Stimulated activated CD8-positive, alpha-beta memory T cell treated with anti-CD3 and anti-CD28 coated beads, Interleukin-2, amount 100 ng/mL, for 1 hour (primary cell): ENCODE data around the gene DAG1.
"Not testable (repeated sequence)": the region's sequence is repeated elsewhere in the genome, so short reads cannot be mapped to it uniquely, and the experiment has no call there.

Experiments used
- DNase-seq, 2 donors: peaks; one replicate each; pipeline ENCODE4 v3.0.0-alpha.2; 2020; ENCODE audit warnings: low read depth in 2 of 2

The DAG1 gene

GRCh38 chr3:49470714-49471420 lies 800 bp downstream of the DAG1 start:
- DNase-seq = no peak

DNA sequence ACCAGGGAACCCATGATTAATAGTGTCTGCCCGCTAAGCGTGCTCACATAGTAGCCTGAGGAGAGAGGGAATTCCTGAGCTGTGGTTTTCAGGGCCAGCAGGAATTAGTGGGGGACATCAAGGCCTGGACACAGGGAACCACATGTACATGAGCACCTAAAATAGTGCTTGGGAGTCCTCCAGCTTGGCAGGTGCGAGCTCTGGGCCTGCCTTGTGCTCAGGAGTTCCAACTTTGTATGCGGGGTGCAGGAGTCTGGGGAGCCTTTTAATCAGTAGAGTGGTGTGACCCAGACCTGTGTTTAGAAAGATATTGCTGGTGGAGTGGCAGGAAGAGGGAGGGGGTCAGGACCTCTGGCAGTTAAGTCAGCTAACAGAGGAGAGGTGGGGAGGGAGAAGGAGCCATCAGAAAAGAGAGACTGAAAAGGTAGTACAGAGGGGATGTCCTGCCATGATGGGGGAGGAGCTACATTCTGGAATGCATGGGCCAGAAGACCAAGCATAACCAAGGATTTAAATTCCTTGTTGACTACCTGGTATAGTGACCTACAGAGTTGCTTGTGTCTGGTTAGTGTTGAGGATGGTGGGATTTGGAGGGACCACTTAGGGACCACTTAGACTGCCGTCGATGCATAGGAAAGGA lies 1.9 kb downstream of the DAG1 start:
- DNase-seq = no peak

DNA sequence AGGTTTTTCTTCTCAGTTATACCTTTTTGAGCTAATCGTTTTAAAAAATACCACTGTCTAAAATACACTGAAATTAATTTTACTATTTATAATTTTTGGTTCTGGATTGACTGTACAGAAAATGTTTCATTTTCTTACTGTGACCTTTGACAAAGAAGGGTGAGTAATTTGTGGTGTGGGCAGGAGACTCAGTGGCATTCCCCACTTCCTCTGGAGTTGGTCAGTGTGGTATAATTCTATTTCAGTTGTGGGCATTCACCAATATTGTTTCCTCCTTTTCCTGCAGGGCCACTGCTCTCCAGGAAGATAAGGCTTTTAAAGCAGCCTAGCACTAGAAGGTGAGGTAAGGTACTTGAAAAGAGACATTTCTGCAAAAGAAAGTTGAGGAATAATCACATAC lies 6.5 kb downstream of the DAG1 start:
- no peak for DNase-seq

DNA sequence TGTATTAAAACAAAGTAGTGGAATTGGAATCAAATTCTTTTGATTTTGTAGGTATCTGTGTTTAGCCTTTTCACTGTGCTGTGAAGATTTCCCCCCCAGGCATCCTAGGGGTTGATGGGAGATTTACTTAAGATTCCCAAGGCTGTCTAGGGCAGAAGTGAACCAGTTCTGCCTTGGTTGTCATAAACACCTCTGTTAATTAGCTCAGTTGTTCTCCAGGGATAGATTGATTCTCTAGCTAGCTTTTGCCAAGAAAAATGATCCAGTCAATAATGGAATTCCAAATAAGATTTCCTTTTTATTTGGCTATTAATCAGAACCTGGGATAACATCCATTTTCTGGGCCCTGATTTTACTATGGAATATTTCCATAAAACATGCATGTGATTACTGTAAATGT lies 12.7 kb downstream of the DAG1 start:
- no peak for DNase-seq

DNA sequence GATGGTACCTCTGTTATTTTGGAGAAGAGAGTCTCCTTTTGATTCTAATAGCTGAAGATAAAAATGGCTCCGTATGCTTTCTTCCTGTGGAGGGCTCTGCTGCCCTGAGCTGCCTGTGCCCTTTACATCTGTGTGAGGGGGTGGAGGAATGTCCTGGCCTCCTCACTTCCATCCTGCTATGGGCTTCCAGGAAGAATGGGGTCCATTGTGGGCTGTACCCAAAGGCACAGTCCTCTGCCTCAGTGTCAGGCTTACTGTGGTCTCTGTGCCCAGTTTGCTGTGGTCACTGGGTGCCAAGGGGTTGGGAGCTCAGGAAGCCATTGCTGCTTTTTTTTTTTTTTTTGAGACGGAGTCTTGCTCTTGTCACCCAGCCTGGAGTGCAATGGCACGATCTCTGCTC lies 14.4 kb downstream of the DAG1 start:
- no peak for DNase-seq

DNA sequence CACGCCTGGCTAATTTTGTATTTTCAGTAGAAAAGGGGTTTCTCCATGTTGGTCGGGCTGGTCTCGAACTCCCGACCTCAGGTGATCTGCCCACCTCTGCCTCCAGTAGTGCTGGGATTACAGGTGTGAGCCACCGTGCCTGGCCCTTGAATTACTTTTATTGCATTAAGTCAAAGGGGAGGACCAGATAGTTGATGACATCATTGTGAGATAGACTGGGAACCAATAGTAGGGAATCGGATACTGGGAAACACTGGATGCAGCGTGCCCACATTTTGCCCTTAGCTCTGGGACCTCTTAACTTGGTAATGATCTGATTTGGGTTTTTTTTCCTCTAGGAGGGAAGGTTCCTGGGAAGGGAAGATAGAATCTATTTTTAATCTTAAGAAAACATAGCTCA lies 19.2 kb downstream of the DAG1 start:
- no peak for DNase-seq

DNA sequence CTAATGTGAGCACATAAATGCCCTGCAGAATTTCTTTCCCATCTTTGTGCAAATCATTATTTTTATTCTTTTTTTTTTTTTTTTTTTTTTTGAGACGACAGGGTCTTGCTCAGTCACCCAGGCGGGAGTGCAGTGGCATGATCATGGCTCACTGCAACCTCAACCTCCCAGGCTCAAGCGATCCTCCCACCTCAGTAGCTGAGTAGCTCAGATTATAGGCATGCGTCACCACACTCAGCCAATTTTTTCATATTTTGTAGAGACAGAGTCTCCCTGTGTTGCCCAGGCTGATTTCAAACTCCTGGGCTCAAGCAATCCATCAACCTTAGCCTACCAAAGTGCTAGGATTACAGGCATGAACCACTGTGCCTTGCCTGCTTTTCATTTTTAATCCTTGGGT lies 22.9 kb downstream of the DAG1 start:
- DNase-seq = no peak

GRCh38 chr3:49493901-49494300 lies 23.8 kb downstream of the DAG1 start:
- DNase-seq = no peak

- no peak for DNase-seq
Measured at GRCh38 chr3:49495023-49495422, 25.0 kb downstream of the DAG1 start.

GRCh38 chr3:49496845-49497244 lies 26.8 kb downstream of the DAG1 start:
- not testable (repeated sequence) for DNase-seq

GRCh38 chr3:49497606-49498005 lies 27.5 kb downstream of the DAG1 start:
- no peak for DNase-seq

- DNase-seq = no peak
Measured at GRCh38 chr3:49498239-49498638, 28.2 kb downstream of the DAG1 start.

- DNase-seq = no peak
Measured at GRCh38 chr3:49498648-49499047, 28.6 kb downstream of the DAG1 start.

DNA sequence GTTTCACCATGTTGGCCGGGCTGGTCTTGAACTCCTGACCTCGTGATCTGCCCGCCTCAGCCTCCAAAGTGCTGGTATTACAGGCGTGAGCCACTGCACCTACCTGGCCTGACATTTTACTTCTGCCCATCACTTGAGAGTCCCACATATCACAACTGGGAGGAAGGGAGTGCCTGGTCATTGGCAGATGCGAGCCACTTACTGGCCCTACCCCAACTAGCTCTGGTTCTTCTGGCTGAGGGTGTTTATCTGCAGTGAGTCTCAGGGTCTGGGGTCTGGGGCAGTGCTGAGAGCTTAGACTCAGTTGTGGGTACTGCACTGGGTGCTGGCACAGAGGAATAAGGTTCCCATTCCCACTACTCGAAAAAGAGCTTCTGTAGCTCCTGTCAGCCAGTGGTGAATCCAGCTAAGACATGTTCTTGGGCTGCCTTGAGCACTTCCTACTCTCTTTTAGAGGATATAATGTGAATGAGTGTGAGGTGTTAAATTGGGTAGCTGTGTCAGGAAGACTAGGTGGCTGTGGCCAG lies 30.2 kb downstream of the DAG1 start:
- DNase-seq = no peak

DNA sequence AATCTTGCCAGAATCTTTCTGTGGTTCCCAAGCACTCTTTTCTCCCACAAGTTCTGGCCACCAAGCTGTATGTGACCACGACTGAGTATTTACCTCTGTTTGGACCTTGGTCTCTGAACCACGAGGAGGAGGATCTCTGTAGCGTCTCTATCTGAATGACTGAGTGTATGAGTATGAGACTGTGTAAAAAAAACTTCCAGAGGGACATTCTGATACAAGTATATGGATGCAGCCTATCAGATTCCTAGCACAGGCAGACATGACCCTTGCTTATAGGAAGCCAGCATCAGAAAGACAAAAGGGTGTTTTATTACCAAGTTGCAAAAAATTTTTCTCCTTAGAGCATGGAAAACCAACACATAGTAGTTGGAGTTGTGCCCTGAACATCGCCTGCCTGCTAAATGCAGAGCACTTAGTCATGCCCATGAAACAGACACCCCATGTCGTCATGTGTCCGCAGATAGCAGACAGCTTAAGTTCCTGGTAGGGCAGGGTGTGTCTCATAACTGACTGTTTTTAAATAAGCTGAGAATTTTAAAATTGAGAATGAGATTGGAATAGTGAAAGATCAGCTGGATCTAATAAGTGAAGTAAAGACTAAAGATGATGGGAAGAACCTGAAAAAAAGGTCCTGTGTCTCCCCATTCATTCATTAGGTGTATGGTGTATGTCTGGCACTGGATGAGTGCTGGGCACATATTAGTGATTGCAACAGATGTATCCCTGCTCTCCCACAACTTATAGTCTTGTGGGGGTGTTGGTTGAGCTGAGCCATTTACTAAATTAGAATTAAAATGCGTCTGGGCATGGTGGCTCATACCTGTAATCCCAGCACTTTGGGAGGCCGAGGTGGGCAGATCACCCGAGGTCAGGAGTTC lies 30.9 kb downstream of the DAG1 start:
- DNase-seq = no peak

DNA sequence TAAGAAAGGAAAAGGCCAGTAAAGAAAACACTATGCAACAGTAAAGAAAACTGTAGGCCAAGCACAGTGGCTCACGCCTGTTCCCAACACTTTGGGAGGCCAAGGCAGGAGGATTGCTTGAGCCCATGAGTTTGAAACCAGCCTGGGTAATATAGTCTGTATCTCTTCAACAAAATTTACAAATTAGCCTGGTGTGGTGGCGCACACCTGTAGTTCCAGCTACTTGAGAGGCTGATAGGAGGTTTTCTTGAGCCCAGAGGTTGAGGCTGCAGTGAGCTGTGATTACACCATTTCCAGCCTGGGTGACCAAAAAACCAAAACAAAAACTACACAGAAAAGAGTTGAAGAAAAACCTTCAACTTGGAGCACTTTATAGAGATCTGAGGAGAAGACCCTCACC lies 31.8 kb downstream of the DAG1 start:
- DNase-seq = no peak

DNA sequence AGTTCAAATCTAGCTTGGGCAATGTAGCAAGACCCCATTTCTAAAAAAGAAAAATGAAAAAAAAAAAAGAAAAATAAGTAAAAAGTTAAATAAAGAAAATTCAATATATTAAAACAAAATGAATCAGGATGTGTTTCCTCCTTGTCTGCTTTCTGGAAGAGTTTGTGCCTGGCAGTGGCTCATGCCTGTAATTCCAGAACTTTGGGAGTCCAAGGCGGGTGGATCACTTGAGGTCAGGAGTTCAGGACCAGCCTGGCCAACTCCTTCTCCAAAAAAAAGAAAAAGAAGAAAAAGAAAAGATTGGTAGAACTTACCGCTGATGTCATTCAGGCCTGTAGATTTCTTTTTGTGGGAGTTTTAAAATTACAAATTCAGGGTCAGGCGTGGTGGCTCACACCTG lies 36.8 kb downstream of the DAG1 start:
- no peak for DNase-seq

- no peak for DNase-seq
Measured at GRCh38 chr3:49509028-49509561, 39.0 kb downstream of the DAG1 start.

DNA sequence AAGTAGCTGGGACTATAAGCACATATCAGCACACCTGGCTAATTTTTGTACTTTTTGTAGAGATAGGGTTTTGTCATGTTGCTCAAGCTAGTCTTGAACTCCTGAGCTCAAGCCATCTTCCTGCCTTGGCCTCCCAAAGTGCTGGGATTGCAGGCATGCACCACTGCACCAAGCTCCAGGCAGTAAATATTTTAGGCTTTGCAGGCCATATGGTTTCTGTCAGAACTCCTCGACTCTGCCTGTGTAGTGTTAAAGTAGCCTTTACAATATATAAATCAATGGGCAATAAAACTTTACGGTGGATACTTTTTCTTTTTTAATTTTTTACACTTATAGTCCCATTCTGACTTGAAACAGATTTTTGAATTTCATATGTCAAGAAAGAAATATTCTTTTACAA lies 41.6 kb downstream of the DAG1 start:
- no peak for DNase-seq

DNA sequence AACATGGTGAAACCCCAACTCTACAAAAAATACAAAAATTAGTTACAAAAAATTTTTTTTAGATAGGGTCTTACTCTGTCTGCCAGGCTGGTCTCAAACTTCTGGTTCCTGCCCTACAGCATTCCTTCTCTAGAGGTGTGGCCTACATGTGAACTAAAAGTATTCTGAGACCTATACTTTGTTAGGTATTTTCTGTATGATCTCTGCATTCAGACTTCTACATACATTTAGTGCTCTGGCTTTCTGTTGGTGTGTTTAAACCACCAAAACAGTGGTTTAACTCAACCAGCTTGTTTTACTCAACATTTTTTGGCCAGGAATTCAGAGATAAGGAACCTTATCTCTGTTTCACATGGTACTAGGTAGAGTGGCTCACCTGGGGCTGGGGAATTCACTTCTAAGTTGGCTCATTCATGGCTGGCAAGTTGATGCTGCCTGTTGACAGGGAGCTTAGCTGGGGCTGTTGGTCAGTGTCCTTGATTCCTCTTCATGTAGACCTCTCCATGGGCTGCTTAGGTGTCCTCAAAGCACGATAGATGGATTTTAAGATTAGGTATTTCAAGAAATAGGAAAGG lies 42.8 kb downstream of the DAG1 start:
- DNase-seq = no peak

GRCh38 chr3:49513494-49514124 lies 43.5 kb downstream of the DAG1 start:
- no peak for DNase-seq
